GM12864 (cell line): ENCODE results near the gene CACNG8.

Source experiments
- DNase-seq: peaks from one replicate; pipeline ENCODE4 v3.0.0-alpha.2; 2011; ENCODE audit warnings: low read depth
- H3K4me3 ChIP-seq: 2 replicates; pipeline ENCODE4 v1.5.1; 2011; ENCODE audit warnings: mild to moderate bottlenecking, low read depth, low read length, control low read depth
- TF ChIP-seq, protein P1 (sequence below): IDR thresholded peaks from 2 replicates; pipeline ENCODE4 v1.5.1; 2011; ENCODE audit warnings: low read depth, mild to moderate bottlenecking, moderate library complexity, low read length, control low read depth, inconsistent platforms; ENCODE audit errors: missing control alignments

The CACNG8 gene

DNA sequence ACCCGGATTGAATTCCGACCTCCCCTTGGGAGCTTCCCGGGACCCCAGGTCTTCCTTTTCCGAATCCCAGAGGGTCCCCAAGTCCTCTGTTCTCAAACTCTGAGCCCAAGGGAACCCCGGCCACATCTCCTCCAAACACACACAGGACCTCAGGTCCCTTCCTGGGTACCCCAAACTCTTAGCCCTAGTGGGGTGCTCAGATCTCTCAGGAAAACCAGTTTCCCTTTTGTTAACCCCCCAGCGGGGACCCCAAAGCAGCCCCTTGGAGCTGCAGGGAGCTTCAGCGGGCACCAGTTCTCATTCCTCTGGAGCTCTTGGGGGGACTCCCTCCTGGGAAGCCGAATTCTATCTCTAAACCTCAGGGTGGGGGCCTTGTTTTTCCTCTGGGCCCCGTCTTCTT, 29.5 kb downstream of the CACNG8 start:
- TF ChIP-seq, protein P1, sequence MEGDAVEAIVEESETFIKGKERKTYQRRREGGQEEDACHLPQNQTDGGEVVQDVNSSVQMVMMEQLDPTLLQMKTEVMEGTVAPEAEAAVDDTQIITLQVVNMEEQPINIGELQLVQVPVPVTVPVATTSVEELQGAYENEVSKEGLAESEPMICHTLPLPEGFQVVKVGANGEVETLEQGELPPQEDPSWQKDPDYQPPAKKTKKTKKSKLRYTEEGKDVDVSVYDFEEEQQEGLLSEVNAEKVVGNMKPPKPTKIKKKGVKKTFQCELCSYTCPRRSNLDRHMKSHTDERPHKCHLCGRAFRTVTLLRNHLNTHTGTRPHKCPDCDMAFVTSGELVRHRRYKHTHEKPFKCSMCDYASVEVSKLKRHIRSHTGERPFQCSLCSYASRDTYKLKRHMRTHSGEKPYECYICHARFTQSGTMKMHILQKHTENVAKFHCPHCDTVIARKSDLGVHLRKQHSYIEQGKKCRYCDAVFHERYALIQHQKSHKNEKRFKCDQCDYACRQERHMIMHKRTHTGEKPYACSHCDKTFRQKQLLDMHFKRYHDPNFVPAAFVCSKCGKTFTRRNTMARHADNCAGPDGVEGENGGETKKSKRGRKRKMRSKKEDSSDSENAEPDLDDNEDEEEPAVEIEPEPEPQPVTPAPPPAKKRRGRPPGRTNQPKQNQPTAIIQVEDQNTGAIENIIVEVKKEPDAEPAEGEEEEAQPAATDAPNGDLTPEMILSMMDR: no peak
- DNase-seq: no peak
- H3K4me3 ChIP-seq: no peak overlapping the region

DNA sequence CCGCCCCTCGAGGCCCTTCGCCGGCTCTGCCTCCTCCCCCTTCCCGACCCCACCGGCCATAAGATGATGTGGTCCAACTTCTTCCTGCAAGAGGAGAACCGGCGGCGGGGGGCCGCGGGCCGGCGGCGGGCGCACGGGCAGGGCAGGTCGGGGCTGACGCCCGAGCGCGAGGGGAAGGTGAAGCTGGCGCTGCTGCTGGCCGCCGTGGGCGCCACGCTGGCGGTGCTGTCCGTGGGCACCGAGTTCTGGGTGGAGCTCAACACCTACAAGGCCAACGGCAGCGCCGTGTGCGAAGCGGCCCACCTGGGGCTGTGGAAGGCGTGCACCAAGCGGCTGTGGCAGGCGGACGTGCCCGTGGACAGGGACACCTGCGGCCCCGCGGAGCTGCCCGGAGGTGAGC, 30.1 kb downstream of the CACNG8 start:
- TF ChIP-seq, protein P1: no peak
- DNase-seq: no peak
- no peak overlapping the region for H3K4me3 ChIP-seq

DNA sequence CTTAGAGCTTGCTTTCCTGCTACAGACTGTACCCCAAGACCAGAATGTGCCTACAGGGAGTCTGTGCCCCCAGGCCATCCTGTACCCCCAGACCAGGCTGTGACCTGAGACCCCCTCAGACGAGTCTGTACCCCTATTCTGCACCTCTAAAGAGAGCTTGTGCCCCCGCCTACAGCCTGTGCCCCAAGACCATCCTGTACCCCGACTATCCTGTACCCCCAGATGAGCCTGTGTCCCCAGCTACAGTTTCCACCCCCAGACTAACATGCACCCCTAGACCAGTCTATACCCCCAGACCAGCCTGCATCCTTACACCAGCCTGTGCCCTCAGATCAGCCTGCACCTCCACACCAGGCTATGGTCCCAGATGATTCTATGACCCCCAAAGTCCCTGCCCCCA, 30.7 kb downstream of the CACNG8 start:
- no peak for DNase-seq
- H3K4me3 ChIP-seq: no peak overlapping the region
- TF ChIP-seq, protein P1: no peak

DNA sequence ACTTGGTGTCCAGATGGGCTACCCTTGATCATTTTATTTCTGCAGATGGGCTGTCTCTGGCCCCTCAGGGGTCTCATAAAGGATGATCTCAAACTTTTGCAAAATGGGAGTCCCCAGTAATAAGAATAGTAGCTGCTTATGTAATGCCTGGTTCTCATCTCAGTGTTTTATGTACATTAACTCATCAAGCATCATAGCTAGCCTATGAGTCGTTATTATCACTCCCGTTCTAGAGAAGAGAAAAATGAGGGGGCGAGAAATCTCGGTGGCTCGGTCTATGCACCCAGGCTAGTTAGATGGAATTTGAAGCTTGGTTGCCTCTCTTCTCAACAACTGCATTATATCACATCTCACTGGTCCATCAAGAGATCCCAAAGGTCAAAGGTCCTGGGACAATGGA, 32.1 kb downstream of the CACNG8 start:
- TF ChIP-seq, protein P1: no peak
- no peak for DNase-seq
- no peak overlapping the region for H3K4me3 ChIP-seq

DNA sequence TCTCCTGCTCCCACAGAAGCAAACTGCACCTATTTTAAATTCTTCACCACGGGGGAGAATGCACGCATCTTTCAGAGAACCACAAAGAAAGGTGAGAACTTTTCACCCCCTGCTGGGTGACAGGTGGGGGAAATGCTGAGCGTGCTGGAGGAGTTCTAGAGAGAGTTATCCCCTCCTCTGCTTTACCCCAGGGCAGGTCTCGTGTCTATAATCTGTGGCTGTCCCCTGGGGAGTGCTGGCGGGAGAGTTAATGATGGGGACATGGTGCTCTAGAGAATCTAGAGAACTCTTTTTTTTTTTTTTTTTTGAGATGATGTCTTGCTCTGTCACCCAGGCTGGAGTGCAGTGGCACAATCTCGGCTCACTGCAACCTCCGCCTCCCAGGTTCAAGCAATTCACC, 35.5 kb downstream of the CACNG8 start:
- DNase-seq: no peak
- TF ChIP-seq, protein P1: no peak
- no peak overlapping the region for H3K4me3 ChIP-seq

DNA sequence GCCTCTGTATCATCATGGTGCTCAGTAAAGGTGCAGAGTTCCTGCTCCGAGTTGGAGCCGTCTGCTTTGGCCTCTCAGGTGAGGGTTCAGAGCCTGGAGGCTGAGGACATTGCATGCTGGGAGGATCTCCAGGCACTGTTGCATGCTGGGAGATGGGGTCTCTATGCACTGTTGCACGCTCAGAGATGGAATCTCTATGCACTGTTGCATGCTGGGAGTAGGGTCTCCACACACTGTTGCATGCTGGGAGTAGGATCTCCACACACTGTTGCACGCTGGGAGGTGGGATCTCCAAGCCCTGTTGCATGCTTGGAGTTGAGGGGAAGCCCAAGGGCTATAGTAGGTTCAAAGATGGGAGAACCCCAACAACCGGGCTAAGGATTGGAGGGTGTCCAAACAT, 37.0 kb downstream of the CACNG8 start:
- H3K4me3 ChIP-seq: no peak overlapping the region
- no peak for DNase-seq
- TF ChIP-seq, protein P1: no peak

DNA sequence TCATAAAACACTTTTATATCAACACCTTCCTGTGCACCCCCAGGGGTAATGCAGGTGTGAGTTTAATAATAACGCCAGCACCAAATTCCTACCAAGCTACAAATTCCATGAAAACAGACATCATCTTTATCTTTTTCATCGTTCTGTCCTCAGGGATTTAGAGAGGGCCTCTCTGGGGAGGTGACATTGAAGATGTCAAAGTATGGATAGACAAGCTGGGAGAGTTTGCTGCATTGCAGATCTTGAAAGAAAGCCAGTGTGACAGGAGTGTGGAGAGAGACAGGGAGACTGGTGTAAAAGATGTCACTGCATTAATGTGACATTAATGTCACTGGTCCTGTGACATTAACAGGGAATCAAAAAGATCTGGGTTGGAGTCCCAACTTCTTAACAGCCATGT, 38.8 kb downstream of the CACNG8 start:
- no peak for DNase-seq
- no peak overlapping the region for H3K4me3 ChIP-seq
- TF ChIP-seq, protein P1: no peak
